Endothelial cell of umbilical vein (primary cell): ENCODE data around the gene SP100.

Experiments used
- CTCF ChIP-seq, 2 donors: IDR thresholded peaks; 1 replicate in 1 of 2; 2 replicates in 1 of 2; pipeline ENCODE4 v1.5.1; 2011; ENCODE audit warnings: low read length in 2 of 2, mild to moderate bottlenecking in 2 of 2, moderate library complexity in 2 of 2, control low read depth in 1 of 2, inconsistent platforms in 1 of 2, low read depth in 1 of 2; ENCODE audit not compliant: insufficient read depth in 1 of 2; ENCODE audit errors: extremely low read depth in 1 of 2
- JUN ChIP-seq: IDR thresholded peaks from 2 replicates; pipeline ENCODE4 v1.6.1; 2011; ENCODE audit warnings: borderline replicate concordance, low read depth; ENCODE audit not compliant: insufficient read length, insufficient read depth
- MAX ChIP-seq: IDR thresholded peaks from 2 replicates; pipeline ENCODE4 v1.6.1; 2011; ENCODE audit not compliant: insufficient read depth, insufficient read length

- TF ChIP-seq JUN (no peak), CTCF (IDR thresholded peaks at IDR 0.05; ENCODE audit: extremely low read depth in 1 of 2, insufficient read depth in 1 of 2, low read depth in 1 of 2, low read length in 2 of 2) (no peak), MAX (no peak)
Measured at GRCh38 chr2:230503798-230504197, 87.8 kb downstream of the SP100 start.
